GM18517 (cell line): ENCODE results near the gene GSTM2.

Source experiments
- ATAC-seq: cut with Tn5 transposase; IDR thresholded peaks from one replicate; pipeline ENCODE4 v1.9.1; 2021; ENCODE audit warnings: mild to moderate bottlenecking, moderate library complexity; ENCODE audit not compliant: unreplicated experiment

The GSTM2 gene

DNA sequence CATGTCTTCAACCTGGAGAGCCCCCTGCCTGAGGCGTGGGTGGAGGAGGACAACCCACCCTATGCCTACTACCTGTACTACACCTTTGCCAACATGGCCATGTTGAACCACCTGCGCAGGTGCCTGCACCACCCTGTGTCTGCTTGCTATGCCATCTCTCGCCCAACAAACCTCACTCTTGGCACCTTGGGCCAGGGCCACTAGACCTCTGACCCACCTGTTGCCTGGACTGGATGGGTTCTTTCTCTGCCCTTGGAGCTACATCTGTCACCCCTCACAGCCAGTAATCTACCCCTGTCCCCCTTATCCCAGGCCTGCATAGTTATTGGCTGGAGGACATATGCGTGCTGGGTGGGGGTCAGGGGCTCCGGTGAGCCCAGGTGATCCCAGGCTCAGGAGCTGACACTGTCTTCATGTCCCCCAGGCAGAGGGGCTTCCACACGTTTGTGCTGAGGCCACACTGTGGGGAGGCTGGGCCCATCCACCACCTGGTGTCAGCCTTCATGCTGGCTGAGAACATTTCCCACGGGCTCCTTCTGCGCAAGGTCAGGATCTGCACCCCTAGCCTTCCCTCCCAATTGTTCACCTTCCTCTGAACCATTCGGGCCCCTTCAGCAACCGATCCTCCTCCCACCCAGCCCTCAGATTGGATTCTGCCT lies 38.4 kb upstream of the GSTM2 start:
- no peak for ATAC-seq

DNA sequence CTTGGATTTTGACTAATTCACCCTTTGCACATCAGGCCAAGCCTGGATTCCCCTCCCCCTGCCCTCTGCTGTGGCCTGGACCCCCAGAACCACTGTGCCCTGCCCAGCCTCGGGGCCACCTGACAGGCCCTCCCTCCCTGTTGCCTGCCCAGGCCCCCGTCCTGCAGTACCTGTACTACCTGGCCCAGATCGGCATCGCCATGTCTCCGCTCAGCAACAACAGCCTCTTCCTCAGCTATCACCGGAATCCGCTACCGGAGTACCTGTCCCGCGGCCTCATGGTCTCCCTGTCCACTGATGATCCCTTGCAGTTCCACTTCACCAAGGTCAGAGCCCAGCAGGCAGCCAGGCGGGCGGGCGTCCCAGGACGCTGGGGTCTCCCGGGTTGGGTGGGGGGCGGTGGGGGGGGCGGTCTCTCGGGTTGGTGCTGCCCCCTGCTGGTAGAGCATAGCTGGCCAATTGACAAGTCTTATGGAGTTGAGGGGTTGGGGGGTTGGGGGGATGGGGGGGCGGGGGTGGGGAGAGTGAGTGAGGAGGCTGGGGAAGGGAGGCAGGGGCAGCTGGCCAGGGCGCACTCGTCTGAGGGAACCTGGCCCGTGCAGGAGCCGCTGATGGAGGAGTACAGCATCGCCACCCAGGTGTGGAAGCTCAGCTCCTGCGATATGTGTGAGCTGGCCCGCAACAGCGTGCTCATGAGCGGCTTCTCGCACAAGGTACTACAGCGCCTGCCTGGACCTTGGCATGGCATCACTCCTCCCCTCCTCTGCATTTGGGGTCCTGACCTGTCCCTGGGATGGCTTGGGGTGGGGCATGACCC lies 37.6 kb upstream of the GSTM2 start:
- no peak for ATAC-seq

DNA sequence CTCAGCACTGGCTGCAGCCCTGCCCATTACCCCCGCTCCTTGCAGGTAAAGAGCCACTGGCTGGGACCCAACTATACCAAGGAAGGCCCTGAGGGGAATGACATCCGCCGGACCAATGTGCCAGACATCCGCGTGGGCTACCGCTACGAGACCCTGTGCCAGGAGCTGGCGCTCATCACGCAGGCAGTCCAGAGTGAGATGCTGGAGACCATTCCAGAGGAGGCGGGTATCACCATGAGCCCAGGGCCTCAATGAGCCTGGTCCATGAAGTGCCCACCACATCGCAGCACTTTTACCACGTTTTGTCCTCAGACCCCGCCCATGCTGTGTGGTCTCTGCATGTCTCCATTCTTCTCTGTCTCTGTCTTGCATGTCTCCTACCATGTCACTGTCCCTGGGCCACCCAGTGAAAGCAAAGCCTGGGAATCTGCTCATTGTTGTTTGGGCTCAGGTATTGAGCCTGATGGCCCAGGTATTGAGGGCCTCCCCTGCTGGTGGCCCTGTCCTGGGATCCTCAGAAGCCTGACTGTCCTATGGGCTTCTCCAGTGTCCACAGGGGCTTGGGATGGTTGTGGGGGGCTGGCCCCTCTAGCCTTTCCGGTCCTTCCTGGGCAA lies 36.9 kb upstream of the GSTM2 start:
- no peak for ATAC-seq

DNA sequence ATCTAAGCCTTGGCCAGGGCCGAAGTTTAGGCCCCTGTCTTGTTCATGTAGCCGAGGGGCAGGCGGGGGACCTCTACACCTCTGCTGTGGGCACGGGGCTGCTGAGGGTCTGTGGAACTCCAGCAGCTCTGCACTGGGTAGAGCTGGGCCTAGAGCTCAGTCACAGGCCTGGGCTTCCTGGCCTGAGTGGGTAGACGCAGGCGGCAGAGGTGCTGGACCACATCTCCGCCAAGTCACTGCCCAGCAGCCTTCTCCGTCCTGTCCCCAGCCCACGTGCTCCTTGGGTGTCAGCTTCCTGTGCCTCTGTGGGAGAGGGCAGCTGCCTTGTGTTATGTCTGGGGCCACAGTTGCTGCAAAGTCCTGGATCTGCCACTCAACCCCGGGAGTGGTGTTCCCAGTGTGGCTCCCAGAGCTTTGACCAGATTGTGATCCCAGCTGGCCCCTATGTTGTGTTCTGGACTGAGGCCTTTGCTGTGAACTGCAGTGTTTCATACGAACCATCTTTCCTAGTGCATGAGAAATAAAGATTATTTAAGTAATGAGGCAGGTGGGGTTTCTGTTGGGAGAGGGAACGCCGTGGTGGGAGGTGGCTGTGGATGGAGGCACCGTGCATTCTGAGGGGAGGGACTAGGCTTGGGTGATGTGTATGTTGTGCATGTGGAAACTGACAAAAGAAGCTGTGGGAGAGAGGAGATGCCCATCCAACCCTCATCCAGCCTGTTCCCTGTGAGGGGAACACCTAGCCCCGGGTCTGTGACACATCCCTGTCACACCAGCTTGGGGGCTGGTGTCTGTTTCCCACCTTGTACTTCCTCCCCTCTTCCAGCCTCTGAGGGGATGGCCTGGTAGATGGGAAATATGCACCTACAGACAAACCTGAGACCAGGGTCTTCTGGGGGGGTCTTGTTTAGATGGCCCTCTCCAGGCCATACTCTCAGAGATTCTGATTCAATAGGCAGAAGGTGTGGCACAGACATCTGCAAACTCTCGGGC lies 36.0 kb upstream of the GSTM2 start:
- ATAC-seq, result no peak

DNA sequence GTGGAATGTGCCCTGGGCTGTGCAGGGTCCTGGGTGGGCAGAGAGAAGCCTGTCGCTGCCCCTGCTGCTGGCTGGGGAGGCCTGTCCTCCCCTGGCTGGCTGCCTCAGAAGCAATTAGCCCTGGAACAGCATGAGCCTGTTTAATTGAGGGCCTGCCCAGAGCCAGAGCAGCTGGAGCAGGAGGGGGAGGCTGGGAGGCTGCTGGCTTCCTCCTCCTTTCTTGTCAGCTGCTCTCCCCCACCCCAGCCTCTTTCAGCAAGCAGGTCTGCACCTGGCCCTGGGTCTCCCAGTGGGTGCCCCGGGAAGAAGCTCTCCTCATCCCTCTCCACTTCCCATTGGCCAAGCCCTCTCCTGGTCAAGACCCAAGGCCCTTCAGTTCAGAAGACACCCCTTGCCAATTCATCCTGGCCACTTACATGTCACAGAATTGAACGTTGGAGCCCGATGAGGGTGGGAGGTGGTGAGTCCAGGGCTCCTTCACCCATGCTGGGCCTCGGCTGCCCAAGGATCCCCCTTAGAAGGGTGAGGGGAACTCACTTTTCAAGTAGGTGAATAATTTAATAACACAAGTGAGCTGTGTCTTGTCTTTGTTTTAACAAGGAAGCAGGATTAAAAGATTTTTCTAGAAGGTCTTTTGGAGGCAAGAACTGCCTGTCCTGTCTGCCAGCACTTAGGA lies 35.0 kb upstream of the GSTM2 start:
- ATAC-seq, result no peak

DNA sequence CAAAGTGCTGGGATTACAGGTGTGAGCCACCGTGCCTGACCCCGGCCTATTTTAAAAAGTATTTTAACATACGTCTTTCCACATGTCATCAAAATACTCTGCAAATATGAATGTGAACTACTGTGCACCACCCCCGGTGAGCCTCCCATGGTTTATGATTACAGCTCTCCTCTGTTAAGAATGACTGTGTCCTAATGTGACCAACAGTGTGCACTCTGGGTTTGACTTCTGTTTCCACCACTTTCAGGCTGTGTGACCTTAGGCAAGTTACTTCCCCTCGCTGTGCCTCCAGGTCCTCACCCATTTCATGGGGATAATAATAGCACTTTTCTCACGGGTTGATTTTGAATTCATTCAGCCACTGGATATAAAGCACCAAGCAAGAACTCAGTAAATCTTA lies 33.6 kb upstream of the GSTM2 start:
- ATAC-seq, result no peak

DNA sequence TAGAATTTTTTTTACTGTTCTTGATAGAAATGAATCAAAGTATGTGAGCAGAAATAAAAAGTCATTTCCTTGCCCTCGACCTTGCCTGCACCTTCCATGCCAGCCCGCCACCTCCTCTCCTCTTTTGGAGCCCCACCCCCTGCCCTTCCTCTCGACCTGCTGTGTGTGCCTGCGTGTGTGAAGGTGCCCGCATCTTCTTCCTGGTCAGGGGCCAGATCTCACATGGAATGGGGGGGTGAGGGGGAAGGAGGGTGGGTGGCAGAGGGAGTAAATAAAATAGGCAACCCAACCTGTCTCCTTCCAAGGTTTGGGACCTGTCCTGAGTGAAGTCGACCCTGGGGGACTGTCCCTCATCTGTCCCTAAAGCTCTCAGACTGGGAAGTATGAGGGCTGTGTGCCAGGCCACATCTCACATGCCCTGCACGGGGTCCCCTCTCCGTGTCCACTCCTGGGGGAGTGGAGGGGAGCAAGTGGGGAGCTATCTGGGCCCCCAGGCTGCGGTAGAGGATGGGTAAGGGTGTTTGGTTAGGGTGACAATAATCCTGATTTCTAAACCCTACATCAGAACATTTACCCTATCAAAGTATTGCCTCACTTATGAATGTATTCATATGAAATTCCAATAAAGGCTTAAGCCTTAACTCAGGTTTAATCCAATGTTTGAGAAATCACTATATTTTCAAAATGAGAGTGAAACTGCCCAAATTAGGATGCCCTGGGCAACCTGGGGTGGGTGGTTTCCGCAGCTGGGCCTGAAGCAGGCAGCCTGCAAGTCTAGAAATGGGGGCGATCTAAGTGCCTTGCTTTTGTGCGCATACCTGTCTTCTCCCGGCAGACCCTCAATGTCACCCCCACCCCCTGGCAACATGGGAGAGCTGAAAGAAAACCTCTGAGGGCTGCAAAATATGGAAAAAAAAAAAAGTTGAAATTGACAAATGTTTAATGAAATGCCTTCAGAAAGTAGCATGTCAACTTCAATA lies 32.8 kb upstream of the GSTM2 start:
- no peak for ATAC-seq

DNA sequence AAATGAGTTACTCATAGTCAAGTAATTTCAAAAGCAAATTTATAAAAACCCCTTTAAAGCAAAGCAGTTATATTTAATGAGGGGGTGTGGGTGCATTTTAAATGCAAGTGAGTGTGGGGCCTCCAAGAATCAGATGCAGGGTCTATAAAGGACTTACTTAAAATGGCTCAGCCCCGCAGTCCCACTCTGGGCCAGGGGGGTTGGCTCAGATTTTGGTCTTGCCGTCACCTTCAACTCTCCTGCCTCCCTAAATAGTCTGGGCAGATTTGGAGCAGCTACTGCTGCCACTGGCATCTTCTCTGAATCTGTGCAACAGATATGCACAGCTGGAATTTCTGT lies 32.0 kb upstream of the GSTM2 start:
- ATAC-seq, result no peak

DNA sequence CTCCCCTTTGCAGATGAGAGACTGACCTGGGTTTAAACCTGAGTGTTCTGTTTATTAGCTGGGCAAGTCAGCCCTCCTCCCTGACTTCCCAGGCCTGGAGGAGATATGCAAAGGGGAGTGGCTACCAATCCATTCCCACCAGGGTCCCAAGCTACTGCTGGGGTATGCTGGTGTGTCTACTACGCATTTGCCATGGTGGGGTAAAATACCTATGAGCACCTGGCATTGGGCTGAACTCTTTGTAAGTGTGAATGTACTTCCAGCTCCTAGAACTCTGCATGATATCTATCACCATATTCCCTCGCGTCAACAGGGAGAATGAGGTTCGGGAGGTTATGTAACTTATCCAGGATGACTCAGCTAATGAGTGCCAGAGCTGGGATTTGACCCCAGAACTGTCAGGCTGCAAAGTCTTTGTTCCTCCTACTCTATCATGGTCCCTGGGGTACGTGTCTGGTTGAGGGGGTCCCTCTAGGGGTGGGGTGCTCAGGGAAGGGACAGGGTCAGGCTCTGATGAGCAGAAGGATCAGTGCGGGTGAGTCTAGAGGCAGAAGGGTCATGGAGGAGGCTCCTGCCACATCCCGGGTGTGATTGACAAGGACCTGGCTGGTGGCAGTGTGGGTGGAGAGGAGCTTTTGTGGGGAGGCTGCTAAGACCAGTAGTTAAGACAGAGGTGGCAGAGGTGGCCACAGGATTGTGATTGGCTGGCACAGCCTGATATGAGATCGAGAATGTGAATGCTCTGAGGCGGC lies 31.5 kb upstream of the GSTM2 start:
- no peak for ATAC-seq

DNA sequence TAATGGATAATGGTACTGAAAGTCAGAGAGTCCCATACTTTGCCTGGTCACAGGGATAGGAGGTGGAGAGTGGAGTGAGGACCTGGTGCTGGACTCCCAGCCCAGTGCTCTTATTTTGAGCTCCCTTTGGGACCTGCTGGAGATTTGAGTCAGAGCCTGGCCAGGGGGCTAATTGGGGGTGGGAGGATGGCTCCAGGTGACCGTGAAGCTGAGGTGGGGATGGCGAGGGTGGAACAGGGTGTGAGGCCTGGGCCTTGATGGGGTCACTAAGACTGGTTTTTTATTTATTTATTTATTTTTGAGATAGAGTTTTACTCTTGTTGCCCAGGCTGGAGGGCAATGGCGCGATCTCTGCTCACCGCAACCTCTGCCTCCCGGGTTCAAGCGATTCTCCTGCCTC lies 30.4 kb upstream of the GSTM2 start:
- no peak for ATAC-seq

DNA sequence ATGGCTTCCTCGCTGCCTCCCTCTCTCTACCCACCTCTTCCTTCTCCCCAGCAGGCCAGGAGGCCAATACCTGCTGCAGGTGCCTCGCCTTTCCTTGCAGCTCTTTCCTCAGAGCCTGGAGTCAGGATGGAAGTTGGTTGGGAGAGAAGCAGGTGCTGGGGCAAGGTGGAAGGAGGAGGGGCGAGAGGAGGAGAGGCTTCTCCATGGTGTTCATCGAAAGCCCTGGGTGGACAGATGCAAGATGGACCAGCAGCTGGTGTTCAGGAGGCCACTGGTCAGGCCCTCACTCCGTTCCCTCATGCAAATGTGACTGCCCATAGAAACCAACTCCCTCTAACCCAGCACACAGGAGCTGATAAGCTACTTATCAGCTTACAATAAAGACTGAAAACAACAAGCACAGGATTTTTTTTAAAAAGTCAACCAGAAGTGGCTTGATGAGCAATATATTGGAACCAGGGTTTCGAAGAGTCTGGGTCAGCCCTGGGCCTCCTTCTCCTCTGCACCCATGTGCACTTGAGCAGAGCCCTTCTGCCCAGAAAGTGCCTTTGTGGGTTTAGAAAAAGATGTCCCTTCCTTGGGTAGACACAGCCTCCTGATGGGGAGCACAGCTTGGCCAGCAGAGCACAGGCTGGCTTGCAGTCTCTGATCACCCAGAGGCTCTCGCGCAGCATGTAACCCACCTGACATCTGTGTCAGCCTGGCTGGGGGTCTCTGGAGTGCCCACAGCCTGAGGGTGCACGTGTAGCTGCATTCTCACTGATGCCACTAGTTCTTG lies 28.6 kb upstream of the GSTM2 start:
- ATAC-seq, result no peak

DNA sequence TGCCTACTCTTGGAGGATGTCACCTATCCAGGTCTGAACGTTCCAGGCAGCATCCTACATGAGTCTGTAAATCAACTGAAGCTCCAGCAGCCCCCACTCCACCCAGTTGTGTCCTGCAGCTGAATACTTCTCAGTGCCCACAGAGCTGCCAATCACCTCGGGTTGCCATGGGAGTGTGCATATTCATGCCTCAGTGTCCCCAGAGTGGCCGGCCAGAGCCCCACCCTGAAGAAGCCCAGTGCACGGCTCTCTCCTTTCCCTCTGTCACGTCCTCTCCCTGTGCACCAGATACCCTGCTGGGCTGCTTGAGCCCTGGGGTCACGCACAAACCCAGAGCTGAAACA lies 28.0 kb upstream of the GSTM2 start:
- no peak for ATAC-seq

DNA sequence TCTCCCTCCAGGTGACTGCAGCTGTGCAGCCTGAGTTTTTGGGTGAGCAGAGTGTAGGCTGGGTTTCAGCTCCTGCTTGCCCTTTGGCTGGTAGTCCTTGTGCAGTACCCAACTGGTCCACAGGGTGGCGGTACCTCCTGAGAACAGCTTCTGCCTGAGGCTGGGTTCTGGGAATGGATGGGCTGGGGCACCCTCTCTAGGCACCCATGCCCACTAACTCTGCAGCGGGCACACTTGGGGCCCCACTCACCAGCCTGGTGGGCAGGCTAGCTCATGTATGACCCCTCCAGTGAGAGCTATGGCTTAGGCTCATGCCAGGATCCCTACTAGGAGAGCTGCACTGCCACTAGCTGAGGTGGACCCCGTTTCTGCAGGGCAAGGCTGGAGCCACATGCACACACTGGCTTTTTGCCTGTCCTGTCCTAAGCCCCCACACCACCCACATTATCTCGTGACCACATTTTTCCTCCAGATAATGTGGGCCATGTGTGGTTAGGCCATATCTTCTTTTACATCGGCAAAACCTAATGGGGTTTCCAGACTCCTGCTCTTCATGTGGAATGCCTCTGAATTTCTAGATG lies 27.5 kb upstream of the GSTM2 start:
- ATAC-seq, result peak; percentile 57

DNA sequence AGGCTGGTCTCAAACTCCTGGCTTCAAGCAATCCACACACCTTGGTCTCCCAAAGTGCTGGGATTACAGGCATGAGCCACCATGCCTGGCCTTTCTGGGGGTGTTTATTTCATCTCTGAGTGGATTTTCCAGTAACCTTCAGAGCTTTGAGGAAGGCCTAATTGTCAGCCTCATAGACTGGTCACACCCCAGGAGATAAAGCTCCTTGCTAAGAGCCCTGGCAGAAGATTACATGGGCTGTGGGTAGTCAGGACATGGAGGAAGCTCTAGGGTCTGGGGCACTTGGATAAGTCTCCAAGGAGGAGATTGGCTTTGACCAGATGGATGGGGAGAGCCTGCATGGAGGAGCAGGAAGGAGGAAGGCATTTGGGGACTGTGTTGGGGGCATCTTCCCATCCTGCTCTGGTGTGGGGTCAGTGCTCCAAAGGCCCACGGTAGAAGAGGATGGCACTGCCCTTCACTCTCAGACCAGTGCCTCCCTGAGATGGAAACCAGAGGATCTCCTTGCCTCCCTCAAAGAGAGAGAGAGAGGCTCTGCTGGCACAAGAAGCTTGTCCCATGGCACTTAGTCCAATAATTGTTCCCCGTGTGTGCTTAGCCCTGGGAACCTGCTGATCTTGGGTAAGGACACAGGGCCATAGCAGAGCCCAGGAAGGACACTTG lies 26.6 kb upstream of the GSTM2 start:
- no peak for ATAC-seq

DNA sequence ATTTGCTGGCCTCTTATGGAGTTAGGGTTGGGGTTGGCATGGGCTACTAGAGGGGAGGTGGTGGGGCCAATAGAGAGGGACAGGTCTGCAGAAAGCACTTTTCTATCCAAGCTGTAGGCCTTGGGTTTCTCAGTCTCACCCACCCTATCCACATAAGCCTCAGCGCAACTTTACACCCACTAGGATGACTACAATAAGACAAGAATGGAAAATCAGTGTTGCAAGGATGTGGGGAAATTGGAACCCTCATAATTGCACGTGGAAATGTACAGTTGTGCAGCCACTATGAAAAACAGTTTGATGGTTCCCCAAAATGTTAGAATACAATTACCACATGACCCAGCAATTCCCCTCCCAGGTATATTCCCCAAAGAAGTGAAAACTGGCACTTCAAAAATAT lies 26.0 kb upstream of the GSTM2 start:
- ATAC-seq, result no peak

DNA sequence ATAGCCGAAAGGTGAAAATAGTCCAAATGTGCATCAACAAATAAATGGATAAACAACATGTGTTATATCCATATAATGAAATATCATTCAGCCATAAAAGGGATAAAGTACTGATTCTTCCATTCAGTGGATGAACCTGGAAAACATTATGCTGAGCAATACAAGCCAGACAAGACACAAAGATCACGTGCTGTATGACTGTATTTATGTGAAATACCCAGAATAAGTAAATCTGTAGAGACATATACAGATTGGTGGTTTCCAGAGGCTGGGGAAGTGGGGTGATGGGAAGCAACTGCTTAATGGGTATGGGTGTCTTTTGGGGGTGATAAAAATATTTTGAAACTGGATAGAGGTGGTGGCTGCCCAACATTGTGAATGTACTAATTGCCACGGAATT lies 25.2 kb upstream of the GSTM2 start:
- ATAC-seq, result no peak
